Large intestine (tissue), 3 donors: ENCODE data around the gene LRRC59. TPM values are rescaled to one million over a fixed set of nuclear protein-coding genes. Genes with fewer than 3 reads are reported as not detected.

Experiments used
- DNase-seq, 2 donors: peaks; one replicate each; pipeline versions ENCODE4 v3.0.0 to v3.0.0-alpha.2; 2013
- H3K27ac ChIP-seq: one replicate; pipeline ENCODE4 v1.5.1; 2013; ENCODE audit warnings: low read length
- H3K27me3 ChIP-seq: 2 replicates; pipeline ENCODE4 v1.6.1; 2013; ENCODE audit warnings: low read length; ENCODE audit not compliant: control insufficient read depth, insufficient read depth
- H3K36me3 ChIP-seq: 2 replicates; pipeline ENCODE4 v1.6.1; 2013; ENCODE audit warnings: low read length; ENCODE audit not compliant: control insufficient read depth, insufficient read depth
- H3K4me1 ChIP-seq: one replicate; pipeline ENCODE4 v1.6.1; 2013; ENCODE audit warnings: low read length; ENCODE audit not compliant: control insufficient read depth, insufficient read depth
- H3K4me3 ChIP-seq: one replicate; pipeline ENCODE4 v1.5.1; 2013; ENCODE audit warnings: low read length
- H3K9me3 ChIP-seq: one replicate; pipeline ENCODE4 v1.6.1; 2013; ENCODE audit warnings: mild to moderate bottlenecking, low read depth, low read length, moderate library complexity; ENCODE audit not compliant: control insufficient read depth
- WGBS: methylation state at CpG from one replicate; pipeline ENCODE4 v1.1.5; 2013; ENCODE audit warnings: low lambda C conversion rate; ENCODE audit not compliant: insufficient coverage; 5-methylcytosine and 5-hydroxymethylcytosine counted together
- polyA plus RNA-seq: library from polyadenylated mRNA; unstranded; fragments of 120-200 nt; gene quantifications from one replicate; pipeline ENCODE4 v1.2.1, GENCODE V29; 2013

LRRC59 gene
- polyA plus RNA-seq, 1 donor: 79.8 TPM

GRCh38 chr17:50355701-50356341 is 41.5 kb downstream of the LRRC59 start:
- no peaks in the 10 kb centered on the region for H3K4me1 ChIP-seq
- no peaks in the 10 kb centered on the region for H3K27me3 ChIP-seq
- WGBS: no CpG with 5 or more reads among the region's 20 CpGs
- peaks cover 87% of the 10 kb centered on the region for H3K36me3 ChIP-seq
- H3K4me3 ChIP-seq: no peak overlapping the region
- no peak overlapping the region for H3K27ac ChIP-seq
- peaks cover 3% of the 10 kb centered on the region for H3K9me3 ChIP-seq
- DNase-seq: no peak

DNA sequence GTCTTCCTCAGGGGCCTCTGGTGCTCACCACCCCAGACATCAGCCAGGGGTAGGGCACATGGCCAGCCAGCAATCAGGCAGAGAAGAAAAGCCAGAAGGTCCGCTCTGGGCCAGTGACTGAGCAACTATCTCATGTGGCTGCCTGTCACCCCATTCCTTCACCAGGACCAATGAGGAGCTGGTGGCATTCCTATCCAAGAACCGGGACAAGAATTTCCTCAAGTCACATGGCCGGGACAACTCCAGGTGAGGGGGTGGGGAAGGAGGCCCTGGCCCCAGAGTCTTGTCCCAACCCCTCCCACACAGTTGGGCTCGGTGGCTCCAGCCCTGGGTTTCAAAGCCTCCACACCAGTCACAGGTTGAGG is 42.0 kb downstream of the LRRC59 start:
- WGBS: no CpG with 5 or more reads among the region's 4 CpGs
- Histone ChIP-seq H3K27me3 (no peaks in the 10 kb centered on the region), H3K4me1 (no peaks in the 10 kb centered on the region), H3K27ac (no peak overlapping the region), H3K4me3 (no peak overlapping the region), H3K36me3 (peaks cover 83% of the 10 kb centered on the region), H3K9me3 (peaks cover 3% of the 10 kb centered on the region)
- DNase-seq: no peak

GRCh38 chr17:50354776-50355175 is 42.5 kb downstream of the LRRC59 start:
- Histone ChIP-seq H3K4me3 (no peak overlapping the region), H3K27me3 (no peaks in the 10 kb centered on the region), H3K27ac (no peak overlapping the region), H3K4me1 (no peaks in the 10 kb centered on the region), H3K36me3 (peaks cover 77% of the 10 kb centered on the region), H3K9me3 (peaks cover 3% of the 10 kb centered on the region)
- DNase-seq: no peak
- WGBS: no CpG with 5 or more reads among the region's 13 CpGs

- Histone ChIP-seq H3K4me3 (no peak overlapping the region), H3K27ac (no peak overlapping the region), H3K27me3 (no peaks in the 10 kb centered on the region), H3K9me3 (peaks cover 3% of the 10 kb centered on the region), H3K4me1 (no peaks in the 10 kb centered on the region), H3K36me3 (peaks cover 72% of the 10 kb centered on the region)
- DNase-seq: no peak
- WGBS: no CpG with 5 or more reads among the region's 15 CpGs
Measured at GRCh38 chr17:50354198-50354597, 43.1 kb downstream of the LRRC59 start.

DNA sequence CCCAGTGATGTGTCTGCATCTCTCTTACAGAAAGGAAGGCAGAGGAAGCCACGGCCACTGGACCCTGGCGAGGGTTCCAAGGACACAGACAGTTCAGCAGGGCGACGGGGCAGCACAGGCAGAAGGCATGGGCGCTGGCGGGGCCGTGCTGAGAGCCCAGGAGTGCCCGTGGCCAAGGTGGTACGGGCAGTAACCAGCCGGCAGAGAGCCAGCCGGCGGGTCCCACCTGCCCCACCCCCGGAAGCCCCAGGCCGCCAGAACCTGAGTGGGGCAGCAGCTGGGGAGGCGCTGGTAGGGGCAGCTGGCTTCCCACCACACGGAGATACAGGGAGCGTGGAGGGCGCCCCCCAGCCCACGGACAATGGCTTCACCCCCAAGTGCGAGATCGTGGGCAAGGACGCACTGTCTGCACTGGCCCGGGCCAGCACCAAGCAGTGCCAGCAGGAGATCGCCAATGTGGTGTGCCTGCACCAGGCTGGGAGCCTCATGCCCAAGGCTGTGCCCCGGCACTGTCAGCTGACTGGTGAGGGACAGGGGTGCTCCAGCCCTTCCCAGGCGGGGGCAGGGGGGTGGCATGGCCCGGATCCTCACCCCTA is 43.6 kb downstream of the LRRC59 start:
- H3K27ac ChIP-seq: no peak overlapping the region
- H3K36me3 ChIP-seq: peaks cover 67% of the 10 kb centered on the region
- H3K4me1 ChIP-seq: no peaks in the 10 kb centered on the region
- DNase-seq: no peak
- H3K9me3 ChIP-seq: peaks cover 3% of the 10 kb centered on the region
- no peak overlapping the region for H3K4me3 ChIP-seq
- no CpG with 5 or more reads among the region's 27 CpGs for WGBS
- H3K27me3 ChIP-seq: no peaks in the 10 kb centered on the region

DNA sequence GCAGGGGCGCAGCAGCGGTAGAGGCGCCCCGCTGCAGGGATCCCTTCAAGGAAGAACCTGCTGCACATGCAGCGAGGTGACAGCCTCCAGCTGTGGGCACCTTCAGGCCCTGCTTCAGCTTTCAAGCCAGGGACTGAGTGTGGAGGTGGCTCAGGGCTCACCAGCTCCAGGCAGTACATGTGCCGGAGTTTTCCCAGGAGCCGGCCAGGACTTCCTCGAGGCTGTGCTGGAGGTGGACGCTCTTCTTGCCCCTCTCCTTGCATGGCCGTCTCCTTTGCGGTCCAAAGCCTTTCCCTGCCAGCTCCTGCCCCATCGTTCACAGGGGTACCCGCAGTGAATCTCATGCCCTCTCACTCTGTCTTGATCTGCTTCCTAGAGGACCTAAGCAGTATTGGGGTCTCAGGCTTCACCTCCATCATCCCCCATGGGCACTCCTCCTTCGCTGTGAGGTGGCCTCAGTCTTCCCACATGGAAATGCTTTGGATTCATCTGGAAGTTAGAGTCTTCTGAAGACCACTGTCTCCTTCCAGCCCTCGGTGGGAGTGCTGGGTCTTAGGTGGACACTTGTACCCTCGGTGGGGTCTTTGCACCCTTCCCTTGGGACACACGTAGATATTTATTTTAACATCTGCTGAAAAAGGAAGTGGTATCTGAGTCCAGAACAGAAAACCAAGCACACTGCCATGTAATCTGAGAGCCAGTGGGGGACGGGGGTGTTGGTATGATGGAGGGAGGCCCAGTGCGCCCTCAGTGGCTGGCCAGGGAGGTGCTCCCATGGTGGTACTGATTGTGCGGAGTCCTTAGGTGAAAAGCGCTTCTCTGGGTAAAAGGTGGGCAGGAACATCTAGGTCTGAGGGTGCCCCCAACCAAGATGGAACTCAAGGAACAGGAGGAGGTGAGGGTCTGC is 44.4 kb downstream of the LRRC59 start:
- H3K9me3 ChIP-seq: no peaks in the 10 kb centered on the region
- no peak overlapping the region for H3K27ac ChIP-seq
- H3K4me3 ChIP-seq: no peak overlapping the region
- H3K27me3 ChIP-seq: no peaks in the 10 kb centered on the region
- H3K36me3 ChIP-seq: peaks cover 60% of the 10 kb centered on the region
- no peak for DNase-seq
- H3K4me1 ChIP-seq: no peaks in the 10 kb centered on the region
- no CpG with 5 or more reads among the region's 21 CpGs for WGBS

DNA sequence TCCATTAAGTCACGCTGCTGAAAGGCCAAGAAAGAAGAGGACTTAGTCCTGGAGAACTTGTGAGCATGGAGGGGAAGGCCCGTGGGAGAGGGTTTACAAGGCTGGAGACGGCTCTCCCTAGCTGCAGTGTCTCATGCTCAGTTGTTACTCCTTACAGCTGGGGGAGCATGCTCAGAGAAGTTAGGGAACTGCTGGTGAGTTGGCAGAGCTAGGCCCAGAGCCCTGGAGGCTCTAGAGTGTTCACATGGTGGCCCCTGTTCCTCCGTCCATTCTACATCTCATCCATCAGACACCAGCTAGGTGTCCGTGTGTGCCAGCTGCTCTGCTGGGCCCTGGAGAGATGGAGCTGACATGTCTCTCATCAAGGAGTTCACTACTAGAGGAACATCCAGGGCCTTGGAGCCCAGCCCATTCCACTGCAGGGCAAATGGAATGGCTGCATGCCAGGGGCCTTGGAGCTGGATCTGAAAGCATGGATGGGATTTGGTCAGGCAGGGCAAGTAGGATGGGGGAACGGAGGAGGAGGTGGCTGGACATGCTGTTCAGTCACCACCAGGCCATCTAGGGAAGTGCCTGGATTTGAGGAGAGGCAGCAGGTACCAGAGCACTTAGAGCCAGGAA is 45.1 kb downstream of the LRRC59 start:
- peaks cover 53% of the 10 kb centered on the region for H3K36me3 ChIP-seq
- no peak for DNase-seq
- H3K27ac ChIP-seq: no peak overlapping the region

GRCh38 chr17:50350733-50351132 is 46.6 kb downstream of the LRRC59 start:
- Histone ChIP-seq H3K4me1 (peaks cover 7% of the 10 kb centered on the region), H3K9me3 (no peaks in the 10 kb centered on the region), H3K27ac (no peak overlapping the region), H3K27me3 (no peaks in the 10 kb centered on the region), H3K4me3 (no peak overlapping the region), H3K36me3 (peaks cover 39% of the 10 kb centered on the region)
- no peak for DNase-seq
- WGBS: 100% methylated on average over 1 of the region's 2 CpGs

More for the DNA sequence above, 45.1 kb downstream of the LRRC59 start:
- Histone ChIP-seq H3K27me3 (no peaks in the 10 kb centered on the region), H3K4me3 (no peak overlapping the region), H3K9me3 (no peaks in the 10 kb centered on the region), H3K4me1 (peaks cover 3% of the 10 kb centered on the region)
- no CpG with 5 or more reads among the region's 6 CpGs for WGBS

DNA sequence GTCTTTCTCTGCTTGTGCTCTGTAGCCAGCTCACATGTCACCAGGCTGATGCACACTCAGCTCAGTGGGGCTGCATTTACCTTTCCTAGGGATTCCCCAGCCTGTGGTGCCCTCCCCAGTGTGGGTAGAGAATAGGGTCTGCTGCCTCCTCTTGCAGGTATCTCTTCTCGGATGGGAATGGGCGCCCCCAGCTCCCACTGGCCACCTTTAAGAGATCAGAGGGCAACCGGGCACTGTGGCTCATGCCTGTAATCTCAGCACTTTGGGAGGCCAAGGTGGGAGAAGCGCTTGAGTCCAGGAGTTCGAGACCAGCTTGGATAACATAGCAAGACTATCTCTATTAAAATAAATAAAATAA is 48.1 kb downstream of the LRRC59 start:
- Histone ChIP-seq H3K9me3 (no peaks in the 10 kb centered on the region), H3K27ac (no peak overlapping the region), H3K36me3 (peaks cover 23% of the 10 kb centered on the region), H3K27me3 (no peaks in the 10 kb centered on the region), H3K4me1 (peaks cover 13% of the 10 kb centered on the region), H3K4me3 (no peak overlapping the region)
- no peak for DNase-seq
- WGBS: no CpG with 5 or more reads among the region's 5 CpGs

DNA sequence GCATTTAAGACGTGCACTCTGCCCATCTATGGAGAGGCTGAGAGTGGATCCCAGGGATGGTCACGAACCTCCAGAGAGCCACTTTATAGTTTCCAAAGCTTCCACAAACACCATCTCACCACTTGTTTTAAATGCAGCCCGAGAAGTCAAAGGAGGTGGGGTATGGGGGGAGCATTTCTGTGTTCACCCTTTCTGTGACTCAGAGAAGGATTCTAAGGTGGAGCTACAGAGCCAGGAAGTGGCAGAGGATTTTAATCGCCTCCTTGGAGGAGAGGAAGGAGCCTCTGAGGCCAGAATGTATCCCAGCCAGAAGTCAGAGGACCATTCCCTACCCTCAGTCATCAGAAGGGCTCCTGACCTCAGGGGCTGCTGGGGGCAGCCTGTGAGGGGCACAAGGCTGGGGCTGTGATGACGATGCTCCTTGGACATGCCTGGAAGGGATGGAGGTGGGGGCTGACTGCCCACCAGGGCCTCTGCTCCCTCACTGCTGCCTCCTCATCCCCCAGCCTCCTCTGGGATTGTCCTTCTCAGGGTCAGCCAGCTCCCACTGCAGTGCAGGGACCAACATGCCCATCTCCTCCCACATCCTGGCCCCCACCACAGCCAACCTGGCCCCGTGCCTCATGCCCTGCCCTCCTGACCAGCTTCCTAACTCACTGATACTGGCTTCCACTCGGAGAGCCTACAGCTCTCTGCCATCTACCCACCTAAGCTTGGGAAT is 48.6 kb downstream of the LRRC59 start:
- no peak overlapping the region for H3K27ac ChIP-seq
- H3K27me3 ChIP-seq: no peaks in the 10 kb centered on the region
- H3K4me3 ChIP-seq: no peak overlapping the region
- no CpG with 5 or more reads among the region's 7 CpGs for WGBS
- peaks cover 18% of the 10 kb centered on the region for H3K36me3 ChIP-seq
- DNase-seq: no peak
- H3K4me1 ChIP-seq: peaks cover 13% of the 10 kb centered on the region
- no peaks in the 10 kb centered on the region for H3K9me3 ChIP-seq
